Activated T-helper 17 cell treated with anti-CD3 and anti-CD28 coated beads, Interleukin-2, amount 50 U/mL, for 72 hours (primary cell): ENCODE data around the gene DSCAM. TPM values are rescaled to one million over a fixed set of nuclear protein-coding genes. Genes with fewer than 3 reads are reported as not detected.
"Not testable (repeated sequence)": the region's sequence is repeated elsewhere in the genome, so short reads cannot be mapped to it uniquely, and the experiment has no call there.

ENCODE experiments used
- ATAC-seq: fragments of 150-1000 bp; cut with Tn5 transposase; replicated peaks from 2 replicates; pipeline ENCODE4 v1.10.0; 2021; ENCODE audit warnings: mild to moderate bottlenecking, moderate library complexity
- H3K27ac Mint-ChIP-seq: one replicate; pipeline ENCODE4 v1.8.0; 2022; ENCODE audit warnings: mixed read lengths
- H3K27me3 Mint-ChIP-seq: one replicate; pipeline ENCODE4 v1.8.0; 2022; ENCODE audit warnings: mixed read lengths
- H3K36me3 Mint-ChIP-seq: one replicate; pipeline ENCODE4 v1.8.0; 2022; ENCODE audit warnings: low read depth, mild to moderate bottlenecking, mixed read lengths
- H3K4me1 Mint-ChIP-seq: one replicate; pipeline ENCODE4 v1.8.0; 2022; ENCODE audit warnings: mixed read lengths
- H3K4me3 Mint-ChIP-seq: one replicate; pipeline ENCODE4 v1.8.0; 2022; ENCODE audit warnings: mild to moderate bottlenecking, mixed read lengths
- H3K9me3 Mint-ChIP-seq: one replicate; pipeline ENCODE4 v1.8.0; 2022; ENCODE audit warnings: mixed read lengths
- total RNA-seq, 2 donors: library from RNA; stranded (reverse); gene quantifications; one replicate each; pipeline ENCODE4 v1.2.3, GENCODE V29; 2022

The DSCAM gene
- total RNA-seq, 2 donors from 2014 or later, result not detected

GRCh38 chr21:40033156-40033782 lies 813.7 kb downstream of the DSCAM start:
- not testable (repeated sequence) for H3K27ac Mint-ChIP-seq
- peaks cover 20% of the 10 kb centered on the region for H3K9me3 Mint-ChIP-seq

GRCh38 chr21:40029888-40030287 lies 817.1 kb downstream of the DSCAM start:
- no peak overlapping the region for H3K4me3 Mint-ChIP-seq
- peaks cover 10% of the 10 kb centered on the region for H3K27me3 Mint-ChIP-seq
- H3K27ac Mint-ChIP-seq, result no peak overlapping the region
- H3K4me1 Mint-ChIP-seq, result no peaks in the 10 kb centered on the region
- ATAC-seq, result no peak
- no peaks in the 10 kb centered on the region for H3K36me3 Mint-ChIP-seq
- peaks cover 20% of the 10 kb centered on the region for H3K9me3 Mint-ChIP-seq

More at GRCh38 chr21:40033156-40033782, 813.7 kb downstream of the DSCAM start:
- peaks cover 10% of the 10 kb centered on the region for H3K27me3 Mint-ChIP-seq
- not testable (repeated sequence) for H3K36me3 Mint-ChIP-seq, H3K4me3 Mint-ChIP-seq, H3K4me1 Mint-ChIP-seq, ATAC-seq

GRCh38 chr21:40028393-40028792 lies 818.6 kb downstream of the DSCAM start:
- H3K36me3 Mint-ChIP-seq, H3K4me1 Mint-ChIP-seq, H3K27ac Mint-ChIP-seq, H3K4me3 Mint-ChIP-seq, ATAC-seq: not testable (repeated sequence)
- peaks cover 20% of the 10 kb centered on the region for H3K9me3 Mint-ChIP-seq
- H3K27me3 Mint-ChIP-seq, result peaks cover 10% of the 10 kb centered on the region

- no peak for ATAC-seq
- Mint-ChIP-seq H3K27me3 (no peaks in the 10 kb centered on the region), H3K27ac (no peak overlapping the region), H3K4me1 (no peaks in the 10 kb centered on the region), H3K4me3 (no peak overlapping the region), H3K9me3 (peaks cover 3% of the 10 kb centered on the region), H3K36me3 (no peaks in the 10 kb centered on the region)
Measured at GRCh38 chr21:40021558-40022351, 825.2 kb downstream of the DSCAM start.

- Mint-ChIP-seq H3K36me3 (no peaks in the 10 kb centered on the region), H3K9me3 (peaks cover 3% of the 10 kb centered on the region), H3K4me1 (no peaks in the 10 kb centered on the region), H3K4me3 (no peak overlapping the region), H3K27ac (no peak overlapping the region), H3K27me3 (no peaks in the 10 kb centered on the region)
- ATAC-seq, result no peak
Measured at GRCh38 chr21:40020651-40021050, 826.3 kb downstream of the DSCAM start.

- Mint-ChIP-seq H3K36me3 (no peaks in the 10 kb centered on the region), H3K9me3 (peaks cover 9% of the 10 kb centered on the region), H3K27ac (no peak overlapping the region), H3K4me3 (no peak overlapping the region), H3K27me3 (no peaks in the 10 kb centered on the region), H3K4me1 (no peaks in the 10 kb centered on the region)
- ATAC-seq, result no peak
Measured at GRCh38 chr21:40018871-40019475, 828.0 kb downstream of the DSCAM start.

GRCh38 chr21:40016667-40017066 lies 830.3 kb downstream of the DSCAM start:
- Mint-ChIP-seq H3K4me1 (no peaks in the 10 kb centered on the region), H3K27me3 (no peaks in the 10 kb centered on the region), H3K4me3 (no peak overlapping the region), H3K36me3 (no peaks in the 10 kb centered on the region), H3K27ac (no peak overlapping the region), H3K9me3 (peaks cover 8% of the 10 kb centered on the region)
- no peak for ATAC-seq

GRCh38 chr21:40016234-40016633 lies 830.7 kb downstream of the DSCAM start:
- no peak for ATAC-seq
- H3K36me3 Mint-ChIP-seq, result no peaks in the 10 kb centered on the region
- H3K4me1 Mint-ChIP-seq, result no peaks in the 10 kb centered on the region
- H3K4me3 Mint-ChIP-seq, result no peak overlapping the region
- H3K27ac Mint-ChIP-seq, result no peak overlapping the region
- H3K27me3 Mint-ChIP-seq, result no peaks in the 10 kb centered on the region
- H3K9me3 Mint-ChIP-seq, result peaks cover 11% of the 10 kb centered on the region

GRCh38 chr21:40015818-40016217 lies 831.1 kb downstream of the DSCAM start:
- Mint-ChIP-seq H3K27me3 (no peaks in the 10 kb centered on the region), H3K9me3 (peaks cover 13% of the 10 kb centered on the region), H3K4me3 (no peak overlapping the region), H3K4me1 (no peaks in the 10 kb centered on the region), H3K36me3 (no peaks in the 10 kb centered on the region), H3K27ac (no peak overlapping the region)
- ATAC-seq, result no peak

GRCh38 chr21:40014394-40014793 lies 832.6 kb downstream of the DSCAM start:
- no peaks in the 10 kb centered on the region for H3K36me3 Mint-ChIP-seq
- no peak for ATAC-seq
- H3K4me3 Mint-ChIP-seq, result no peak overlapping the region
- H3K4me1 Mint-ChIP-seq, result no peaks in the 10 kb centered on the region
- H3K9me3 Mint-ChIP-seq, result peaks cover 16% of the 10 kb centered on the region
- no peak overlapping the region for H3K27ac Mint-ChIP-seq
- H3K27me3 Mint-ChIP-seq, result no peaks in the 10 kb centered on the region

GRCh38 chr21:40013001-40013735 lies 833.8 kb downstream of the DSCAM start:
- H3K9me3 Mint-ChIP-seq, result peaks cover 16% of the 10 kb centered on the region
- ATAC-seq, result no peak
- H3K4me1 Mint-ChIP-seq, result no peaks in the 10 kb centered on the region
- H3K27ac Mint-ChIP-seq, result no peak overlapping the region
- H3K27me3 Mint-ChIP-seq, result no peaks in the 10 kb centered on the region
- no peaks in the 10 kb centered on the region for H3K36me3 Mint-ChIP-seq
- no peak overlapping the region for H3K4me3 Mint-ChIP-seq

GRCh38 chr21:40011371-40011770 lies 835.6 kb downstream of the DSCAM start:
- no peak for ATAC-seq
- Mint-ChIP-seq H3K27me3 (no peaks in the 10 kb centered on the region), H3K4me1 (no peaks in the 10 kb centered on the region), H3K36me3 (no peaks in the 10 kb centered on the region), H3K4me3 (no peak overlapping the region), H3K27ac (no peak overlapping the region), H3K9me3 (peaks cover 16% of the 10 kb centered on the region)

GRCh38 chr21:40002978-40003377 lies 844.0 kb downstream of the DSCAM start:
- Mint-ChIP-seq H3K4me3 (no peak overlapping the region), H3K36me3 (no peaks in the 10 kb centered on the region), H3K27me3 (peaks cover 4% of the 10 kb centered on the region), H3K9me3 (peaks cover 8% of the 10 kb centered on the region), H3K4me1 (no peaks in the 10 kb centered on the region), H3K27ac (no peak overlapping the region)
- no peak for ATAC-seq

- H3K27ac Mint-ChIP-seq, result no peak overlapping the region
- H3K4me1 Mint-ChIP-seq, result no peaks in the 10 kb centered on the region
- ATAC-seq, result no peak
Measured at GRCh38 chr21:39984286-39984991, 862.5 kb downstream of the DSCAM start.

More at GRCh38 chr21:39984286-39984991, 862.5 kb downstream of the DSCAM start:
- H3K9me3 Mint-ChIP-seq, result peaks cover 4% of the 10 kb centered on the region
- H3K27me3 Mint-ChIP-seq, result no peaks in the 10 kb centered on the region
- H3K4me3 Mint-ChIP-seq, result no peak overlapping the region
- H3K36me3 Mint-ChIP-seq, result no peaks in the 10 kb centered on the region
